GM12878 (cell line): ENCODE data around the gene NDOR1. TPM values are rescaled to one million over a fixed set of nuclear protein-coding genes. Genes with fewer than 3 reads are reported as not detected.

ENCODE experiments used
- ASH2L ChIP-seq: fragments of 300-600, 200-600 bp; sonication (generic); IDR thresholded peaks from 2 replicates; pipeline ENCODE4 v1.6.1; 2017; ENCODE audit warnings: low read depth, mild to moderate bottlenecking, borderline replicate concordance
- ATF7 ChIP-seq: fragments of 450-650 bp; IDR thresholded peaks from 2 replicates; pipeline ENCODE4 v1.6.1; 2016; ENCODE audit warnings: low read depth, mild to moderate bottlenecking
- BMI1 ChIP-seq: fragments of 450-650 bp; IDR thresholded peaks from 2 replicates; pipeline ENCODE4 v1.6.1; 2016; ENCODE audit warnings: mild to moderate bottlenecking, moderate library complexity, borderline replicate concordance
- E2F4 ChIP-seq: IDR thresholded peaks from 2 replicates; pipeline ENCODE4 v1.6.1; 2012; ENCODE audit warnings: low read depth, low read length, improper control_type of control experiment
- E4F1 ChIP-seq: fragments of 450-650 bp; IDR thresholded peaks from 2 replicates; pipeline ENCODE4 v1.6.1; 2018; ENCODE audit warnings: borderline replicate concordance, mild to moderate bottlenecking; ENCODE audit not compliant: partially characterized antibody
- EZH2 ChIP-seq: IDR thresholded peaks from 2 replicates; pipeline ENCODE4 v1.6.1; 2012; ENCODE audit warnings: low read depth, mild to moderate bottlenecking, control low read depth, inconsistent platforms, low read length, borderline replicate concordance; ENCODE audit not compliant: control insufficient read depth
- MYB ChIP-seq: fragments of 150-350 bp; IDR thresholded peaks from 2 replicates; pipeline ENCODE4 v1.6.1; 2014; ENCODE audit warnings: mild to moderate bottlenecking, low read depth, low read length, borderline replicate concordance
- NKRF ChIP-seq: fragments of 450-650 bp; conservative IDR thresholded peaks from 2 replicates; pipeline ENCODE4 v1.6.1; 2017; ENCODE audit warnings: mild to moderate bottlenecking, moderate library complexity
- PAX8 ChIP-seq: fragments of 450-650 bp; IDR thresholded peaks from 2 replicates; pipeline ENCODE4 v1.6.1; 2017; ENCODE audit warnings: mild to moderate bottlenecking, moderate library complexity
- PBX3 ChIP-seq: IDR thresholded peaks from 2 replicates; pipeline ENCODE4 v1.6.1; 2011; ENCODE audit warnings: mild to moderate bottlenecking, low read depth, low read length, moderate library complexity; ENCODE audit not compliant: insufficient replicate concordance
- SMC3 ChIP-seq: IDR thresholded peaks from 2 replicates; pipeline ENCODE4 v1.6.1; 2011; ENCODE audit warnings: low read length, improper control_type of control experiment, borderline replicate concordance
- TCF12 ChIP-seq: IDR thresholded peaks from 2 replicates; pipeline ENCODE4 v1.6.1; 2011; ENCODE audit warnings: low read depth, mild to moderate bottlenecking, low read length
- YY1 ChIP-seq: IDR thresholded peaks from 2 replicates; pipeline ENCODE4 v1.6.1; 2011; ENCODE audit warnings: low read depth, mild to moderate bottlenecking, low read length
- polyA plus RNA-seq, 11 experiments: library from polyadenylated mRNA; depleted of rRNA in 4 of 11; unstranded in 6 of 11; stranded (reverse) in 5 of 11; fragments of >200 nt; fragmentation: Nextera tagmentation in 4 of 11; fragmentation: Illumina TruSeq in 1 of 11; extraction: Ambion mirVana in 4 of 11; extraction: Trizol in 1 of 11; gene quantifications; 1 replicate in 1 of 11; 2 replicates in 10 of 11; pipeline versions ENCODE4 v1.2.1 to v1.2.3, GENCODE V29; 2011 to 2016; ENCODE audit warnings: inconsistent platforms in 2 of 11, missing spikeins in 2 of 11, low read depth in 1 of 11
- total RNA-seq, 4 experiments: library from RNA; depleted of rRNA in 3 of 4; stranded (reverse); fragments of >200 nt in 3 of 4; fragmentation: Illumina TruSeq in 1 of 4; extraction: Trizol in 1 of 4; gene quantifications; 2 replicates each; pipeline versions ENCODE4 v1.2.1 to v1.2.3, GENCODE V29; 2013 to 2021
- TF ChIP-seq, protein P1 (sequence below): fragments of 450-650 bp; IDR thresholded peaks from 2 replicates; pipeline ENCODE4 v1.6.1; 2017; ENCODE audit warnings: mild to moderate bottlenecking
- TF ChIP-seq, protein P2 (sequence below): IDR thresholded peaks from 2 replicates; pipeline ENCODE4 v1.6.1; 2012; ENCODE audit warnings: improper control_type of control experiment, low read depth, low read length; ENCODE audit not compliant: insufficient replicate concordance

NDOR1 gene
- total and polyA plus RNA-seq, 10 of the 15 experiments (the other 5 are each of a cell fraction or from before 2014, with no cell fraction given) = 0.04 to 32.9 (median 11.1) TPM

DNA sequence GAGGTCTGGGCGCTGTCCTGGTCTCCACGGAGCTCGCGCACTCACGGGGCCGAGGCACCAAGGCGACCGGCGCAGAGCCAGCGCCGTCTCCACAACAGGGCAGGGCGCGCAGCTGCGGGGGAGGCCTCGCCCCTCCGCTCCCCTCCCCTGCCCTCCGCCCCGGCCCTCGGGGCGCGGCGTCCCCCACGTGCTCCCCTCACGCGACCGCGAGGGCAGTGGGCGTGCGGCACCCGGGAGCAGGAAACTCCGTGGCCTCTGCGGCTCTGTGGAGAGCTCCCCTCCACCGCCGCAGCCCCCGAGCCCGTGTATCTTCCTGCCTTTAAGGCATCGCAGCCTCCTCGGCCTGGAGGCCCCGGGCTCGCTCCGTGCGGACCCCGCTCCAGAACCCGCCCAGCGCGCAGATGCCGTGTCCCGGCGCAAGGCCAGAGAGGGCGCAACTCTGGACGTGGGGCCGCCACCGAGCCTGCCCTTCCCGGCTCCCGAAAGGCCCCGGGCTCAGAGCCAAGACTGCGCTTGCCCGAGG, 34.9 kb downstream of the NDOR1 start (continued):
- TF ChIP-seq E4F1 (no peak), EZH2 (no peak), ATF7 (no peak), ASH2L (no peak), BMI1 (no peak), YY1 (0 out of 2 replicates have a peak, but pooled peaks have one; percentile 11), MYB (no peak), TCF12 (0 out of 2 replicates have a peak, but pooled peaks have one; percentile 33), PBX3 (no peak), NKRF (peak; percentile 95), SMC3 (no peak), PAX8 (no peak), E2F4 (no peak)
- TF ChIP-seq, protein P1, sequence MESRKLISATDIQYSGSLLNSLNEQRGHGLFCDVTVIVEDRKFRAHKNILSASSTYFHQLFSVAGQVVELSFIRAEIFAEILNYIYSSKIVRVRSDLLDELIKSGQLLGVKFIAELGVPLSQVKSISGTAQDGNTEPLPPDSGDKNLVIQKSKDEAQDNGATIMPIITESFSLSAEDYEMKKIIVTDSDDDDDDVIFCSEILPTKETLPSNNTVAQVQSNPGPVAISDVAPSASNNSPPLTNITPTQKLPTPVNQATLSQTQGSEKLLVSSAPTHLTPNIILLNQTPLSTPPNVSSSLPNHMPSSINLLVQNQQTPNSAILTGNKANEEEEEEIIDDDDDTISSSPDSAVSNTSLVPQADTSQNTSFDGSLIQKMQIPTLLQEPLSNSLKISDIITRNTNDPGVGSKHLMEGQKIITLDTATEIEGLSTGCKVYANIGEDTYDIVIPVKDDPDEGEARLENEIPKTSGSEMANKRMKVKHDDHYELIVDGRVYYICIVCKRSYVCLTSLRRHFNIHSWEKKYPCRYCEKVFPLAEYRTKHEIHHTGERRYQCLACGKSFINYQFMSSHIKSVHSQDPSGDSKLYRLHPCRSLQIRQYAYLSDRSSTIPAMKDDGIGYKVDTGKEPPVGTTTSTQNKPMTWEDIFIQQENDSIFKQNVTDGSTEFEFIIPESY = no peak
- TF ChIP-seq, protein P2, sequence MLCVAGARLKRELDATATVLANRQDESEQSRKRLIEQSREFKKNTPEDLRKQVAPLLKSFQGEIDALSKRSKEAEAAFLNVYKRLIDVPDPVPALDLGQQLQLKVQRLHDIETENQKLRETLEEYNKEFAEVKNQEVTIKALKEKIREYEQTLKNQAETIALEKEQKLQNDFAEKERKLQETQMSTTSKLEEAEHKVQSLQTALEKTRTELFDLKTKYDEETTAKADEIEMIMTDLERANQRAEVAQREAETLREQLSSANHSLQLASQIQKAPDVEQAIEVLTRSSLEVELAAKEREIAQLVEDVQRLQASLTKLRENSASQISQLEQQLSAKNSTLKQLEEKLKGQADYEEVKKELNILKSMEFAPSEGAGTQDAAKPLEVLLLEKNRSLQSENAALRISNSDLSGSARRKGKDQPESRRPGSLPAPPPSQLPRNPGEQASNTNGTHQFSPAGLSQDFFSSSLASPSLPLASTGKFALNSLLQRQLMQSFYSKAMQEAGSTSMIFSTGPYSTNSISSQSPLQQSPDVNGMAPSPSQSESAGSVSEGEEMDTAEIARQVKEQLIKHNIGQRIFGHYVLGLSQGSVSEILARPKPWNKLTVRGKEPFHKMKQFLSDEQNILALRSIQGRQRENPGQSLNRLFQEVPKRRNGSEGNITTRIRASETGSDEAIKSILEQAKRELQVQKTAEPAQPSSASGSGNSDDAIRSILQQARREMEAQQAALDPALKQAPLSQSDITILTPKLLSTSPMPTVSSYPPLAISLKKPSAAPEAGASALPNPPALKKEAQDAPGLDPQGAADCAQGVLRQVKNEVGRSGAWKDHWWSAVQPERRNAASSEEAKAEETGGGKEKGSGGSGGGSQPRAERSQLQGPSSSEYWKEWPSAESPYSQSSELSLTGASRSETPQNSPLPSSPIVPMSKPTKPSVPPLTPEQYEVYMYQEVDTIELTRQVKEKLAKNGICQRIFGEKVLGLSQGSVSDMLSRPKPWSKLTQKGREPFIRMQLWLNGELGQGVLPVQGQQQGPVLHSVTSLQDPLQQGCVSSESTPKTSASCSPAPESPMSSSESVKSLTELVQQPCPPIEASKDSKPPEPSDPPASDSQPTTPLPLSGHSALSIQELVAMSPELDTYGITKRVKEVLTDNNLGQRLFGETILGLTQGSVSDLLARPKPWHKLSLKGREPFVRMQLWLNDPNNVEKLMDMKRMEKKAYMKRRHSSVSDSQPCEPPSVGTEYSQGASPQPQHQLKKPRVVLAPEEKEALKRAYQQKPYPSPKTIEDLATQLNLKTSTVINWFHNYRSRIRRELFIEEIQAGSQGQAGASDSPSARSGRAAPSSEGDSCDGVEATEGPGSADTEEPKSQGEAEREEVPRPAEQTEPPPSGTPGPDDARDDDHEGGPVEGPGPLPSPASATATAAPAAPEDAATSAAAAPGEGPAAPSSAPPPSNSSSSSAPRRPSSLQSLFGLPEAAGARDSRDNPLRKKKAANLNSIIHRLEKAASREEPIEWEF = no peak
